Measurements from ENCODE around the gene JMJD6.

The JMJD6 gene

GRCh38 chr17:76706817-76707216 is 19.6 kb downstream of the JMJD6 start:
- TF ChIP-seq CTCF (IDR thresholded peaks at IDR 0.05; ENCODE audit: control extremely low read depth, extremely low read depth, low read depth, missing control alignments): no peak
- no peak for DNase-seq (ENCODE audit: extremely low spot score)
- ChIA-PET POLR2A (no interaction called here), CTCF (no interaction called here)

GRCh38 chr17:76704805-76705204 is 21.6 kb downstream of the JMJD6 start:
- DNase-seq (ENCODE audit: extremely low spot score): no peak
- no peak for TF ChIP-seq CTCF (IDR thresholded peaks at IDR 0.05; ENCODE audit: control extremely low read depth, extremely low read depth, low read depth, missing control alignments)
- POLR2A ChIA-PET: no interaction called here
- CTCF ChIA-PET: interaction anchor here (1.1 to 1.6 kb wide), 2 partner anchors 11 to 80 kb away, joined by 3 read pairs; no protein-coding TSS in a partner anchor

GRCh38 chr17:76702941-76703637 is 23.3 kb downstream of the JMJD6 start:
- no peak for TF ChIP-seq CTCF (IDR thresholded peaks at IDR 0.05; ENCODE audit: control extremely low read depth, extremely low read depth, low read depth, missing control alignments)

GRCh38 chr17:76702076-76702475 is 24.3 kb downstream of the JMJD6 start:
- POLR2A ChIA-PET: no interaction called here
- DNase-seq (ENCODE audit: extremely low spot score): no peak
- CTCF ChIA-PET: interaction anchor here (1.3 to 2.7 kb wide), 3 partner anchors 11 to 179 kb away, joined by 3 to 8 read pairs (median 5); no protein-coding TSS in a partner anchor
- TF ChIP-seq CTCF (IDR thresholded peaks at IDR 0.05; ENCODE audit: control extremely low read depth, extremely low read depth, low read depth, missing control alignments): no peak

More at GRCh38 chr17:76702941-76703637, 23.3 kb downstream of the JMJD6 start:
- no peak for DNase-seq (ENCODE audit: extremely low spot score)
- CTCF ChIA-PET: interaction anchor here (0.7 to 2.7 kb wide), 2 partner anchors 10 to 23 kb away, joined by 3 to 8 read pairs; no protein-coding TSS in a partner anchor
- POLR2A ChIA-PET: no interaction called here

- TF ChIP-seq CTCF (IDR thresholded peaks at IDR 0.05; ENCODE audit: control extremely low read depth, extremely low read depth, low read depth, missing control alignments): no peak
- POLR2A ChIA-PET: no interaction called here
- CTCF ChIA-PET: interaction anchor here (1.3 to 2.7 kb wide), 3 partner anchors 12 to 178 kb away, joined by 3 to 8 read pairs (median 5); no protein-coding TSS in a partner anchor
- DNase-seq (ENCODE audit: extremely low spot score): no peak
Observed at GRCh38 chr17:76701471-76701967, 24.9 kb downstream of the JMJD6 start.

GRCh38 chr17:76700617-76701470 is 25.6 kb downstream of the JMJD6 start:
- POLR2A ChIA-PET: no interaction called here
- CTCF ChIA-PET: interaction anchor here (1.3 to 2.7 kb wide), 3 partner anchors 13 to 178 kb away, joined by 3 to 8 read pairs (median 5); no protein-coding TSS in a partner anchor
- no peak for TF ChIP-seq CTCF (IDR thresholded peaks at IDR 0.05; ENCODE audit: control extremely low read depth, extremely low read depth, low read depth, missing control alignments)
- DNase-seq (ENCODE audit: extremely low spot score): no peak

All from GM10248 (cell line).